ENCODE data around the gene CTDP1.

Gene CTDP1

GRCh38 chr18:79800371-79801180 is 121.0 kb downstream of the CTDP1 start:
- no peak for DNase-seq

GRCh38 chr18:79801217-79801616 is 121.6 kb downstream of the CTDP1 start:
- DNase-seq: no peak

- no peak for DNase-seq
Observed at GRCh38 chr18:79801641-79802040, 122.0 kb downstream of the CTDP1 start.

- DNase-seq: no peak
Observed at GRCh38 chr18:79802298-79802697, 122.7 kb downstream of the CTDP1 start.

GRCh38 chr18:79803611-79804051 is 124.0 kb downstream of the CTDP1 start:
- no peak for DNase-seq

Measured in SHP77 treated with DMSO at 0.1 percent for 48 hours (cell line).